GM23338 (cell line): ENCODE measurements around the gene CAMTA1. TPM values are rescaled to one million over a fixed set of nuclear protein-coding genes. Genes with fewer than 3 reads are reported as not detected.

ENCODE experiments used
- ATAC-seq: fragments of 200-7000 bp; cut with Tn5 transposase; 3 replicates; pipeline ENCODE4 v1.9.1; 2020
- DNase-seq: peaks from one replicate; pipeline ENCODE4 v3.0.0-alpha.2; 2015; ENCODE audit warnings: low spot score
- H2AFZ ChIP-seq: fragments of 200-600 bp; sonication (generic); 2 replicates; pipeline ENCODE4 v1.8.0; 2016; ENCODE audit warnings: antibody characterized with exemption, mild to moderate bottlenecking, moderate library complexity
- H3F3A ChIP-seq: fragments of 200-600 bp; sonication (generic); replicated peaks from 2 replicates; pipeline ENCODE4 v1.8.0; 2017; ENCODE audit warnings: antibody characterized with exemption, mixed run types, low read depth
- H3K27ac ChIP-seq: fragments of 200-600 bp; sonication (generic); 2 replicates; pipeline ENCODE4 v1.6.1; 2016; ENCODE audit warnings: low read depth
- H3K27me3 ChIP-seq: fragments of 200-600 bp; sonication (generic); 2 replicates; pipeline ENCODE4 v1.8.0; 2016; ENCODE audit warnings: mild to moderate bottlenecking, mixed run types, moderate library complexity; ENCODE audit not compliant: insufficient read depth
- H3K36me3 ChIP-seq: fragments of 200-600 bp; sonication (generic); 2 replicates; pipeline ENCODE4 v1.8.0; 2016; ENCODE audit warnings: mild to moderate bottlenecking; ENCODE audit not compliant: insufficient read depth
- H3K4me1 ChIP-seq: fragments of 200-600 bp; sonication (generic); 2 replicates; pipeline ENCODE4 v1.8.0; 2016; ENCODE audit warnings: mild to moderate bottlenecking, moderate library complexity; ENCODE audit not compliant: insufficient read depth
- H3K4me2 ChIP-seq: fragments of 200-600 bp; sonication (generic); 2 replicates; pipeline ENCODE4 v1.7.1; 2017; ENCODE audit warnings: mixed run types
- H3K4me3 ChIP-seq: fragments of 200-600 bp; sonication (generic); 2 replicates; pipeline ENCODE4 v1.6.1; 2016; ENCODE audit warnings: mixed run types
- H3K79me2 ChIP-seq: fragments of 200-600 bp; sonication (generic); replicated peaks from 2 replicates; pipeline ENCODE4 v1.8.0; 2017; ENCODE audit warnings: mild to moderate bottlenecking; ENCODE audit not compliant: insufficient read depth
- H3K9me2 ChIP-seq: fragments of 200-600 bp; sonication (generic); 2 replicates; pipeline ENCODE4 v1.8.0; 2017; ENCODE audit not compliant: insufficient read depth
- H4K20me1 ChIP-seq: fragments of 200-600 bp; sonication (generic); replicated peaks from 2 replicates; pipeline ENCODE4 v1.8.0; 2017; ENCODE audit warnings: mild to moderate bottlenecking; ENCODE audit not compliant: insufficient read depth
- H3K27ac Mint-ChIP-seq: 2 replicates; pipeline ENCODE4 v1.8.0; 2020; ENCODE audit warnings: inconsistent platforms, mild to moderate bottlenecking, moderate library complexity, mixed read lengths
- H3K27me3 Mint-ChIP-seq: 3 replicates; pipeline ENCODE4 v1.8.0; 2022; ENCODE audit warnings: low read depth, mild to moderate bottlenecking, moderate library complexity, mixed read lengths, inconsistent platforms; ENCODE audit not compliant: insufficient read depth, poor library complexity
- H3K36me3 Mint-ChIP-seq: 3 replicates; pipeline ENCODE4 v1.8.0; 2021; ENCODE audit warnings: low read depth, mild to moderate bottlenecking, inconsistent platforms, moderate library complexity, mixed read lengths
- H3K4me1 Mint-ChIP-seq: 3 replicates; pipeline ENCODE4 v1.8.0; 2020; ENCODE audit warnings: mild to moderate bottlenecking, inconsistent platforms, mixed read lengths
- H3K4me3 Mint-ChIP-seq: 3 replicates; pipeline ENCODE4 v1.8.0; 2021; ENCODE audit warnings: moderate library complexity, mild to moderate bottlenecking, inconsistent platforms, mixed read lengths
- H3K9me3 Mint-ChIP-seq: 3 replicates; pipeline ENCODE4 v1.8.0; 2020; ENCODE audit warnings: moderate library complexity, mild to moderate bottlenecking, inconsistent platforms, mixed read lengths
- CREB1 ChIP-seq: fragments of 250-450 bp; sonication (Bioruptor Pico); IDR thresholded peaks from 2 replicates; pipeline ENCODE4 v1.5.0; 2020; ENCODE audit warnings: low read depth, mild to moderate bottlenecking, moderate library complexity
- EZH2 ChIP-seq: fragments of 200-600 bp; sonication (generic); IDR thresholded peaks from one replicate; pipeline ENCODE4 v1.8.0; 2017; ENCODE audit warnings: antibody characterized with exemption, mild to moderate bottlenecking, low read depth; ENCODE audit not compliant: unreplicated experiment
- JUNB ChIP-seq: IDR thresholded peaks from one replicate; pipeline ENCODE4 v1.6.1; 2016; ENCODE audit warnings: antibody characterized with exemption; ENCODE audit not compliant: unreplicated experiment
- POLR2AphosphoS5 ChIP-seq: IDR thresholded peaks from 2 replicates; pipeline ENCODE4 v1.6.1; 2016; ENCODE audit warnings: antibody characterized with exemption, low read depth
- ZNF331 ChIP-seq: fragments of 250-450 bp; sonication (Bioruptor Pico); IDR thresholded peaks from 2 replicates; pipeline ENCODE4 v1.5.0; 2020; ENCODE audit warnings: low read depth, mild to moderate bottlenecking, moderate library complexity
- polyA plus RNA-seq: library from polyadenylated mRNA; unstranded; fragments of >200 nt; fragmentation: Nextera tagmentation; extraction: Ambion mirVana; gene quantifications from 2 replicates; pipeline ENCODE4 v1.2.1, GENCODE V29; 2016
- total RNA-seq: library from RNA; depleted of rRNA; stranded (reverse); fragments of >200 nt; shearing (Covaris generic); gene quantifications from 2 replicates; pipeline ENCODE4 v1.2.3, GENCODE V29; 2014
- TF ChIP-seq, protein P1 (sequence below), 2 experiments: fragments of 200-600 bp in 1 of 2; sonication (generic) in 1 of 2; conservative IDR thresholded peaks; 2 replicates each; pipeline versions ENCODE4 v1.5.1 to v1.6.1; 2016 to 2017; ENCODE audit warnings: antibody characterized with exemption in 2 of 2, low read depth in 2 of 2, mild to moderate bottlenecking in 2 of 2, moderate library complexity in 1 of 2

CAMTA1 gene
- total and polyA plus RNA-seq, 2 experiments from 2014 or later: 115 to 519 TPM

DNA sequence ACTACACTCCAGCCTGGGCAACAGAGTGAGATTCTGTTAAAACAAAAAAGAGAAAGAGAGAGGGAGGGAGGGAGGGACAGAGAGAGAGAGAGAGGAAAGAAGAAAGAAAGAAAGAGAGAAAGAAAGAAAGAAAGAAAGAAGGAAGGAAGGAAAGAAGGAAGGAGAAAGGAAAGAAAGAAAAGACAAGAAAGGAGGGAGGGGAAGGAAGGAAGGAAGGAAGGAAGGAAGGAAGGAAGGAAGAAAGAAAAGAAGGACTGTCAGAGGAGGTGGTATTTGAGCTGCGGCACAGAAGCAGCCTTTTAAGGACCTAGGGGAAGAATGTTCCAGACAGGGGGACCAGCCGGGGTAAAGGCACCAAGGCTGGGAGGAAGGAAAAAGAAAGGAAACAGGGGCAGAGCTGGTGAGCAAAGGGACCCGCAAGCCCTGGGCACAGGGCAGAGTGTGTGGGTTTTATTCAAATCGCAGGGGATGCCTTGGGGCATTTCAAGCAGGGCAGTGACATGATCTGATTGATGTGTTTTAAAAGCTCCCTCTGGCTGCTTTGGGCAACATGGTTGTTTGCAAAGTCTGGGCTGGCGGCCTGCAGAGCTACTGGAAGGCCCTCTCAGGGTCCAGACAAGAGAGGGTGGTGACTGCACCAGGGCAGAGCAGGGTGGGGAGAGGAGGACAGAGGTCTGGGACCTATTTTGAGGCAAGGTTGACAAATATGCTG, 808.9 kb downstream of the CAMTA1 start:
- no peaks in the 10 kb centered on the region for H3K36me3 ChIP-seq
- no peaks in the 10 kb centered on the region for H3K9me2 ChIP-seq
- H3K27me3 ChIP-seq: no peaks in the 10 kb centered on the region
- no peak overlapping the region for H3K4me3 ChIP-seq
- H2AFZ ChIP-seq: no peak overlapping the region
- Mint-ChIP-seq H3K4me1 (peaks cover 4% of the 10 kb centered on the region; the same call in 1 of the 3 replicates), H3K9me3 (peaks cover 2% of the 10 kb centered on the region; the same call in 2 of the 3 replicates), H3K36me3 (no peaks in the 10 kb centered on the region), H3K4me3 (no peak overlapping the region), H3K27me3 (peaks cover 2% of the 10 kb centered on the region), H3K27ac (no peak overlapping the region)
- H3K4me2 ChIP-seq: no peak overlapping the region
- TF ChIP-seq, protein P1, sequence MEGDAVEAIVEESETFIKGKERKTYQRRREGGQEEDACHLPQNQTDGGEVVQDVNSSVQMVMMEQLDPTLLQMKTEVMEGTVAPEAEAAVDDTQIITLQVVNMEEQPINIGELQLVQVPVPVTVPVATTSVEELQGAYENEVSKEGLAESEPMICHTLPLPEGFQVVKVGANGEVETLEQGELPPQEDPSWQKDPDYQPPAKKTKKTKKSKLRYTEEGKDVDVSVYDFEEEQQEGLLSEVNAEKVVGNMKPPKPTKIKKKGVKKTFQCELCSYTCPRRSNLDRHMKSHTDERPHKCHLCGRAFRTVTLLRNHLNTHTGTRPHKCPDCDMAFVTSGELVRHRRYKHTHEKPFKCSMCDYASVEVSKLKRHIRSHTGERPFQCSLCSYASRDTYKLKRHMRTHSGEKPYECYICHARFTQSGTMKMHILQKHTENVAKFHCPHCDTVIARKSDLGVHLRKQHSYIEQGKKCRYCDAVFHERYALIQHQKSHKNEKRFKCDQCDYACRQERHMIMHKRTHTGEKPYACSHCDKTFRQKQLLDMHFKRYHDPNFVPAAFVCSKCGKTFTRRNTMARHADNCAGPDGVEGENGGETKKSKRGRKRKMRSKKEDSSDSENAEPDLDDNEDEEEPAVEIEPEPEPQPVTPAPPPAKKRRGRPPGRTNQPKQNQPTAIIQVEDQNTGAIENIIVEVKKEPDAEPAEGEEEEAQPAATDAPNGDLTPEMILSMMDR (conservative IDR thresholded peaks at IDR 0.05; ENCODE audit: low read depth in 2 of 2): no peak
- no peak for TF ChIP-seq CREB1
- no peak for TF ChIP-seq JUNB
- no peak for TF ChIP-seq EZH2
- H3K4me1 ChIP-seq: no peaks in the 10 kb centered on the region
- no peak overlapping the region for H3K27ac ChIP-seq
- H3F3A ChIP-seq: no peaks in the 10 kb centered on the region
- H4K20me1 ChIP-seq: no peaks in the 10 kb centered on the region
- ATAC-seq: no peak
- DNase-seq: no peak
- no peaks in the 10 kb centered on the region for H3K79me2 ChIP-seq

DNA sequence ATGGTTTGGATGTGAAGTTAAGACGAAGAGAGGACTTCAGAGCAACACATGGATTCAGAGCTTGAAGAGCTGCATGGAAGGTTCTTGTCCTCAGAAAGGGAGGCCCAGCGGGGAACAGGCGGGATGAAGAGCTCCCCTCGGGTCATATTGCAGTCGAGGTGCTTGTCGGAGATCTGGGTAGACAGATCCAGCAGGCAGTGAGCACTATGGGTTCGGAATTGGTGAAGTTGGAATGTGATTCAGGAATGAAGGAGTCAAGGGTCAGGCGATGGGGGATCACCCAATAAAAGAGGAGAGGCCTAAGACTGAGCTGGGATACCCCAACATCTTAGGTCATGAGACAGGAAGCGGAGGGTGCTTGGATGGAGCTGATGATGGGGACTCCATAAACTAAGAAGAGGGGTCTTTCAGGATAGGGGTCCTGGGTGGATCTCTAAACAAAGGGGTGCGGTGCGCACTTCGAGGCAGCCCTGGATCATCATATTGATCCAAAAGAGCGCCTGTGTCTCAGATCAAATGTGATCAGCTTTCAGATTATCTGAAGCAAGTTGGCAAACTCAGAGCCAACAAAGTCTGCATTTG, 809.6 kb downstream of the CAMTA1 start:
- no peak for ATAC-seq

More for the DNA sequence above, 809.6 kb downstream of the CAMTA1 start:
- Histone ChIP-seq H3K27ac (no peak overlapping the region), H3F3A (no peaks in the 10 kb centered on the region), H3K9me2 (no peaks in the 10 kb centered on the region), H3K36me3 (no peaks in the 10 kb centered on the region), H2AFZ (no peak overlapping the region), H3K4me2 (no peak overlapping the region), H3K4me3 (no peak overlapping the region), H3K27me3 (no peaks in the 10 kb centered on the region), H4K20me1 (no peaks in the 10 kb centered on the region), H3K4me1 (no peaks in the 10 kb centered on the region), H3K79me2 (no peaks in the 10 kb centered on the region)
- no peaks in the 10 kb centered on the region for H3K36me3 Mint-ChIP-seq
- peaks cover 3% of the 10 kb centered on the region for H3K27me3 Mint-ChIP-seq
- peaks cover 8% of the 10 kb centered on the region for H3K9me3 Mint-ChIP-seq
- no peak for DNase-seq
- TF ChIP-seq, protein P1 (conservative IDR thresholded peaks at IDR 0.05; ENCODE audit: low read depth in 2 of 2): no peak
- no peak for TF ChIP-seq POLR2AphosphoS5
- no peak for TF ChIP-seq CREB1
- no peak for TF ChIP-seq ZNF331 (CRISPR knock-in tag)
- H3K4me1 Mint-ChIP-seq: peaks cover 4% of the 10 kb centered on the region; the same call in 1 of the 3 replicates
- H3K4me3 Mint-ChIP-seq: no peak overlapping the region
- H3K27ac Mint-ChIP-seq: no peak overlapping the region
